Breast epithelium (tissue), 3 donors: ENCODE results near the gene GPATCH4.

Experiments used
- CTCF ChIP-seq, 3 donors: fragments of 450-650 bp; IDR thresholded peaks; one replicate each; pipeline ENCODE4 v1.5.1; 2016 to 2017; ENCODE audit warnings: antibody characterized with exemption in 3 of 3, mild to moderate bottlenecking in 3 of 3, moderate library complexity in 3 of 3
- POLR2A ChIP-seq: fragments of 450-650 bp; IDR thresholded peaks from one replicate; pipeline ENCODE4 v1.6.1; 2016; ENCODE audit warnings: antibody characterized with exemption, mild to moderate bottlenecking, moderate library complexity
- POLR2AphosphoS5 ChIP-seq, 3 donors: sonication (generic); formaldehyde crosslinking; IDR thresholded peaks; one replicate each; pipeline ENCODE4 v1.6.1; 2017; ENCODE audit warnings: antibody characterized with exemption in 3 of 3

- TF ChIP-seq POLR2A (no peak), CTCF (IDR thresholded peaks at IDR 0.05) (no peak), POLR2AphosphoS5 (IDR thresholded peaks at IDR 0.05) (no peak)
These were observed 43.8 kb upstream of the GPATCH4 start for GRCh38 chr1:156645056-156645455.
